HepG2 (cell line): ENCODE data around the gene BRD2. TPM values are rescaled to one million over a fixed set of nuclear protein-coding genes. Genes with fewer than 3 reads are reported as not detected.

Experiments
- AGO2 ChIP-seq: fragments of 200-400 bp; formaldehyde crosslinking; optimal IDR thresholded peaks from 2 replicates; pipeline ENCODE3; 2017; ENCODE audit warnings: mild to moderate bottlenecking, low read depth, low read length, moderate library complexity
- ARNT ChIP-seq: fragments of 450-650 bp; IDR thresholded peaks from 2 replicates; pipeline ENCODE4 v1.6.1; 2017
- E2F2 ChIP-seq: sonication (generic); formaldehyde crosslinking; IDR thresholded peaks from 2 replicates; pipeline ENCODE4 v1.4.0; 2020; ENCODE audit warnings: missing genetic modification reagents, borderline replicate concordance
- ELF4 ChIP-seq: sonication (generic); formaldehyde crosslinking; IDR thresholded peaks from 2 replicates; pipeline ENCODE4 v1.5.0; 2020; ENCODE audit warnings: missing genetic modification reagents, mild to moderate bottlenecking, moderate library complexity, borderline replicate concordance
- HDAC1 ChIP-seq: sonication (generic); formaldehyde crosslinking; IDR thresholded peaks from 2 replicates; pipeline ENCODE4 v1.5.1; 2020; ENCODE audit warnings: mild to moderate bottlenecking, missing genetic modification reagents
- MED13 ChIP-seq: sonication (generic); formaldehyde crosslinking; IDR thresholded peaks from 2 replicates; pipeline ENCODE4 v1.5.0; 2020; ENCODE audit warnings: missing genetic modification reagents
- MXD1 ChIP-seq: sonication (generic); formaldehyde crosslinking; IDR thresholded peaks from 2 replicates; pipeline ENCODE4 v1.4.0; 2020; ENCODE audit warnings: mild to moderate bottlenecking, missing genetic modification reagents
- SETDB1 ChIP-seq: sonication (generic); formaldehyde crosslinking; IDR thresholded peaks from 2 replicates; pipeline ENCODE4 v1.5.1; 2020; ENCODE audit warnings: missing genetic modification reagents, mild to moderate bottlenecking, borderline replicate concordance
- STAT6 ChIP-seq: sonication (generic); formaldehyde crosslinking; IDR thresholded peaks from 2 replicates; pipeline ENCODE4 v1.4.0; 2020; ENCODE audit warnings: missing genetic modification reagents, mild to moderate bottlenecking, borderline replicate concordance
- THYN1 ChIP-seq: sonication (generic); formaldehyde crosslinking; IDR thresholded peaks from 2 replicates; pipeline ENCODE4 v1.8.1; 2023; ENCODE audit warnings: low read depth, mild to moderate bottlenecking, moderate library complexity, missing genetic modification reagents, borderline replicate concordance
- ZFP62 ChIP-seq: sonication (generic); formaldehyde crosslinking; IDR thresholded peaks from 2 replicates; pipeline ENCODE4 v1.4.0; 2020; ENCODE audit warnings: missing genetic modification reagents
- ZNF282 ChIP-seq: fragments of 450-650 bp; IDR thresholded peaks from 2 replicates; pipeline ENCODE4 v1.6.1; 2018; ENCODE audit not compliant: partially characterized antibody
- ZNF570 ChIP-seq: sonication (generic); formaldehyde crosslinking; IDR thresholded peaks from 2 replicates; pipeline ENCODE4 v1.4.0; 2020; ENCODE audit warnings: mild to moderate bottlenecking, missing genetic modification reagents, borderline replicate concordance
- ZNF646 ChIP-seq: sonication (generic); formaldehyde crosslinking; IDR thresholded peaks from 2 replicates; pipeline ENCODE4 v1.9.0; 2021; ENCODE audit warnings: mild to moderate bottlenecking, missing genetic modification reagents
- ZNF720 ChIP-seq: sonication (generic); formaldehyde crosslinking; IDR thresholded peaks from 2 replicates; pipeline ENCODE4 v1.4.0; 2020; ENCODE audit warnings: missing genetic modification reagents
- polyA plus RNA-seq, 8 experiments: library from polyadenylated mRNA; depleted of rRNA in 3 of 8; stranded (reverse) in 7 of 8; unstranded in 1 of 8; fragments of >200 nt; fragmentation: Illumina TruSeq in 4 of 8; extraction: Trizol in 4 of 8; gene quantifications; 2 replicates each; pipeline versions ENCODE4 v1.2.1 to v1.2.3, GENCODE V29; 2011 to 2016; ENCODE audit warnings: low read depth in 4 of 8, missing spikeins in 1 of 8, mixed read lengths in 1 of 8; ENCODE audit not compliant: insufficient read depth in 1 of 8
- total RNA-seq, 5 experiments: library from RNA; depleted of rRNA; stranded (reverse); fragments of >200 nt; fragmentation: Illumina TruSeq; extraction: Trizol; gene quantifications; 2 replicates each; pipeline ENCODE4 v1.2.3, GENCODE V29; 2016; ENCODE audit warnings: low read depth in 1 of 5

BRD2 gene
- total and polyA plus RNA-seq, 2 of the 13 experiments (the other 11 are each of a cell fraction or from before 2014, with no cell fraction given) = 143 to 202 TPM

- TF ChIP-seq ZNF646 (CRISPR knock-in tag) = no peak
- TF ChIP-seq AGO2 = peak; percentile 93
- TF ChIP-seq ZNF720 (CRISPR knock-in tag) = no peak
- TF ChIP-seq MXD1 = peak; percentile 78
- TF ChIP-seq ZNF282 = no peak
- no peak for TF ChIP-seq HDAC1 (CRISPR knock-in tag)
- no peak; the same call in 1 of the 2 replicates for TF ChIP-seq SETDB1 (CRISPR knock-in tag)
- TF ChIP-seq ZNF570 = 0 out of 2 replicates have a peak, but pooled peaks have one; percentile 32
- TF ChIP-seq MED13 = no peak
- no peak for TF ChIP-seq THYN1 (CRISPR knock-in tag)
- no peak for TF ChIP-seq E2F2 (CRISPR knock-in tag)
- TF ChIP-seq ZFP62 (CRISPR knock-in tag) = no peak
- TF ChIP-seq ARNT = no peak
- no peak for TF ChIP-seq ELF4 (CRISPR knock-in tag)
- no peak for TF ChIP-seq STAT6
Measured at GRCh38 chr6:32968867-32969684, 682 bp downstream of the BRD2 start (continued).
